ACC112 (cell line): ENCODE data around the gene PIR.

ENCODE experiments used
- H2AFZ ChIP-seq: fragments of 200-600 bp; sonication (generic); one replicate; pipeline ENCODE4 v1.6.0; 2017; ENCODE audit warnings: antibody characterized with exemption, low read length; ENCODE audit not compliant: unreplicated experiment
- H3K27ac ChIP-seq: fragments of 200-600 bp; sonication (generic); 2 replicates; pipeline ENCODE4 v1.5.1; 2014; ENCODE audit warnings: low read depth, mild to moderate bottlenecking, antibody characterized with exemption, low read length, moderate library complexity
- H3K27me3 ChIP-seq: fragments of 200-600 bp; sonication (generic); 2 replicates; pipeline ENCODE4 v1.6.1; 2014; ENCODE audit warnings: mild to moderate bottlenecking, antibody characterized with exemption, low read length, moderate library complexity, mixed read lengths; ENCODE audit not compliant: insufficient read depth
- H3K36me3 ChIP-seq: fragments of 200-600 bp; sonication (generic); 2 replicates; pipeline ENCODE4 v1.6.1; 2016; ENCODE audit warnings: mild to moderate bottlenecking, antibody characterized with exemption, low read length, moderate library complexity, mixed read lengths; ENCODE audit not compliant: insufficient read depth
- H3K4me1 ChIP-seq: fragments of 200-600 bp; sonication (generic); one replicate; pipeline ENCODE4 v1.6.1; 2016; ENCODE audit warnings: low read length, mixed read lengths; ENCODE audit not compliant: insufficient read depth, unreplicated experiment, control insufficient read depth
- H3K4me3 ChIP-seq: fragments of 200-600 bp; sonication (generic); 2 replicates; pipeline ENCODE4 v1.5.1; 2014; ENCODE audit warnings: mild to moderate bottlenecking, low read depth, low read length
- H3K79me2 ChIP-seq: fragments of 200-600 bp; sonication (generic); one replicate; pipeline ENCODE4 v1.6.0; 2016; ENCODE audit warnings: low read length; ENCODE audit not compliant: control insufficient read depth, unreplicated experiment, insufficient read depth

PIR gene

GRCh38 chrX:15495801-15496200 lies 2.7 kb upstream of the PIR start:
- Histone ChIP-seq H2AFZ (no peak overlapping the region), H3K79me2 (no peaks in the 10 kb centered on the region)

GRCh38 chrX:15492469-15492868 lies 664 bp downstream of the PIR start:
- peaks cover 16% of the 10 kb centered on the region for H3K36me3 ChIP-seq
- peak overlapping the region; percentile 83 for H2AFZ ChIP-seq
- no peaks in the 10 kb centered on the region for H3K79me2 ChIP-seq
- peak overlapping the region; percentile 41; the same call in 1 of the 2 replicates for H3K27ac ChIP-seq
- H3K4me3 ChIP-seq: peak overlapping the region; percentile 85
- H3K4me1 ChIP-seq: peaks cover 9% of the 10 kb centered on the region
- no peaks in the 10 kb centered on the region for H3K27me3 ChIP-seq

More at GRCh38 chrX:15495801-15496200, 2.7 kb upstream of the PIR start:
- Histone ChIP-seq H3K4me1 (peaks cover 9% of the 10 kb centered on the region), H3K4me3 (no peak overlapping the region), H3K27ac (no peak overlapping the region), H3K36me3 (0 out of 2 replicates have a peak, but pooled peaks cover 7% of the 10 kb centered on the region), H3K27me3 (peaks cover 3% of the 10 kb centered on the region; the same call in 1 of the 2 replicates)

GRCh38 chrX:15483891-15484290 lies 9.2 kb downstream of the PIR start:
- Histone ChIP-seq H3K27ac (no peak overlapping the region), H3K4me1 (no peaks in the 10 kb centered on the region), H3K27me3 (no peaks in the 10 kb centered on the region), H3K4me3 (no peak overlapping the region), H3K79me2 (no peaks in the 10 kb centered on the region), H3K36me3 (no peaks in the 10 kb centered on the region), H2AFZ (no peak overlapping the region)

GRCh38 chrX:15475486-15475885 lies 17.6 kb downstream of the PIR start:
- Histone ChIP-seq H3K36me3 (no peaks in the 10 kb centered on the region), H3K79me2 (no peaks in the 10 kb centered on the region), H3K27me3 (no peaks in the 10 kb centered on the region), H2AFZ (no peak overlapping the region), H3K4me1 (peaks cover 18% of the 10 kb centered on the region), H3K27ac (peak overlapping the region; percentile 71), H3K4me3 (no peak overlapping the region)

GRCh38 chrX:15475021-15475420 lies 18.1 kb downstream of the PIR start:
- no peak overlapping the region for H2AFZ ChIP-seq
- H3K27ac ChIP-seq: peak overlapping the region; percentile 71

GRCh38 chrX:15474028-15474427 lies 19.1 kb downstream of the PIR start:
- H3K79me2 ChIP-seq: no peaks in the 10 kb centered on the region
- peaks cover 18% of the 10 kb centered on the region for H3K4me1 ChIP-seq
- no peak overlapping the region for H3K27ac ChIP-seq
- H2AFZ ChIP-seq: no peak overlapping the region
- H3K27me3 ChIP-seq: no peaks in the 10 kb centered on the region
- H3K4me3 ChIP-seq: no peak overlapping the region
- H3K36me3 ChIP-seq: no peaks in the 10 kb centered on the region

More at GRCh38 chrX:15475021-15475420, 18.1 kb downstream of the PIR start:
- H3K27me3 ChIP-seq: no peaks in the 10 kb centered on the region
- H3K36me3 ChIP-seq: no peaks in the 10 kb centered on the region
- peaks cover 18% of the 10 kb centered on the region for H3K4me1 ChIP-seq
- H3K4me3 ChIP-seq: peak overlapping the region; percentile 25; the same call in 1 of the 2 replicates
- H3K79me2 ChIP-seq: no peaks in the 10 kb centered on the region

GRCh38 chrX:15472531-15472930 lies 20.6 kb downstream of the PIR start:
- Histone ChIP-seq H3K27ac (no peak overlapping the region), H3K79me2 (no peaks in the 10 kb centered on the region), H3K36me3 (no peaks in the 10 kb centered on the region), H3K27me3 (no peaks in the 10 kb centered on the region), H3K4me1 (peaks cover 18% of the 10 kb centered on the region), H3K4me3 (no peak overlapping the region), H2AFZ (no peak overlapping the region)

GRCh38 chrX:15471028-15471427 lies 22.1 kb downstream of the PIR start:
- Histone ChIP-seq H3K4me1 (peaks cover 18% of the 10 kb centered on the region), H3K36me3 (0 out of 2 replicates have a peak, but pooled peaks cover 4% of the 10 kb centered on the region), H2AFZ (no peak overlapping the region), H3K4me3 (no peak overlapping the region), H3K27me3 (no peaks in the 10 kb centered on the region), H3K79me2 (no peaks in the 10 kb centered on the region), H3K27ac (peak overlapping the region; percentile 34; the same call in 1 of the 2 replicates)

- no peaks in the 10 kb centered on the region for H3K79me2 ChIP-seq
- no peaks in the 10 kb centered on the region for H3K27me3 ChIP-seq
- no peak overlapping the region for H3K4me3 ChIP-seq
- peaks cover 18% of the 10 kb centered on the region for H3K4me1 ChIP-seq
- 0 out of 2 replicates have a peak, but pooled peaks cover 4% of the 10 kb centered on the region for H3K36me3 ChIP-seq
- H2AFZ ChIP-seq: no peak overlapping the region
- no peak overlapping the region for H3K27ac ChIP-seq
These were observed 23.5 kb downstream of the PIR start for GRCh38 chrX:15469613-15470012.

- Histone ChIP-seq H3K36me3 (0 out of 2 replicates have a peak, but pooled peaks cover 4% of the 10 kb centered on the region), H2AFZ (no peak overlapping the region), H3K4me3 (no peak overlapping the region), H3K79me2 (no peaks in the 10 kb centered on the region), H3K27ac (no peak overlapping the region), H3K27me3 (no peaks in the 10 kb centered on the region), H3K4me1 (peaks cover 17% of the 10 kb centered on the region)
These were observed 25.1 kb downstream of the PIR start for GRCh38 chrX:15468036-15468435.

GRCh38 chrX:15465896-15466651 lies 27.1 kb downstream of the PIR start:
- 0 out of 2 replicates have a peak, but pooled peaks cover 4% of the 10 kb centered on the region for H3K36me3 ChIP-seq
- peaks cover 10% of the 10 kb centered on the region for H3K4me1 ChIP-seq
- H3K79me2 ChIP-seq: no peaks in the 10 kb centered on the region
- no peak overlapping the region for H2AFZ ChIP-seq
- H3K27ac ChIP-seq: no peak overlapping the region
- no peaks in the 10 kb centered on the region for H3K27me3 ChIP-seq
- H3K4me3 ChIP-seq: no peak overlapping the region
